Activated T-cell treated with anti-CD3 and anti-CD28 coated beads for 48 hours (primary cell): Measurements from ENCODE around the gene VARS1.
"Not testable (repeated sequence)": the region's sequence is repeated elsewhere in the genome, so short reads cannot be mapped to it uniquely, and the experiment has no call there.

Experiments
- DNase-seq: peaks from one replicate; pipeline ENCODE4 v3.0.0-alpha.2; 2020; ENCODE audit warnings: low read depth

Gene VARS1

GRCh38 chr6:31795616-31796298, at the start of gene VARS1:
Gene VARS1, minus strand, starts transcription at chr6:31795752. Its CDS starts 535 bp downstream, at chr6:31795217.
- peak; percentile 86 for DNase-seq

- no peak for DNase-seq
Observed at GRCh38 chr6:31844507-31844906, 49.0 kb upstream of the VARS1 start.

GRCh38 chr6:31842053-31842452, 46.5 kb upstream of the VARS1 start:
- DNase-seq, result no peak

- DNase-seq, result not testable (repeated sequence)
Observed at GRCh38 chr6:31839779-31840126, 44.2 kb upstream of the VARS1 start.

GRCh38 chr6:31838968-31839367, 43.4 kb upstream of the VARS1 start:
- DNase-seq, result no peak

- DNase-seq, result not testable (repeated sequence)
Observed at GRCh38 chr6:31838114-31838553, 42.6 kb upstream of the VARS1 start.

GRCh38 chr6:31837369-31838113, 42.0 kb upstream of the VARS1 start:
- DNase-seq, result no peak

GRCh38 chr6:31836474-31837368, 41.2 kb upstream of the VARS1 start:
- no peak for DNase-seq

GRCh38 chr6:31836047-31836473, 40.5 kb upstream of the VARS1 start:
- DNase-seq, result no peak

GRCh38 chr6:31834367-31835250, 39.1 kb upstream of the VARS1 start:
- DNase-seq, result peak; percentile 70

GRCh38 chr6:31831350-31832215, 36.0 kb upstream of the VARS1 start:
- no peak for DNase-seq

- no peak for DNase-seq
Observed at GRCh38 chr6:31830886-31831335, 35.4 kb upstream of the VARS1 start.

- DNase-seq, result no peak
Observed at GRCh38 chr6:31829633-31830283, 34.2 kb upstream of the VARS1 start.

- peak; percentile 91 for DNase-seq
Observed at GRCh38 chr6:31827286-31828079, 31.9 kb upstream of the VARS1 start, which contains the start of gene HSPA1B. Gene HSPA1B, plus strand, starts transcription at chr6:31827738. Its CDS starts 213 bp downstream, at chr6:31827951.

GRCh38 chr6:31826793-31827285, 31.3 kb upstream of the VARS1 start:
- DNase-seq, result no peak

GRCh38 chr6:31825553-31825952, 30.0 kb upstream of the VARS1 start:
- DNase-seq, result no peak

- DNase-seq, result not testable (repeated sequence)
Observed at GRCh38 chr6:31823592-31824196, 28.1 kb upstream of the VARS1 start.
